NCI-H146 treated with DMSO at 0.1 percent for 48 hours (cell line): ENCODE data around the gene UBTF.
A peak's percentile ranks its signal among the peaks of the same experiment; 100 is the strongest.

Experiments used
- DNase-seq: peaks from one replicate; lab custom pipeline; 2025; ENCODE audit not compliant: unreplicated experiment; lab: John Stamatoyannopoulos, UW

UBTF gene

GRCh38 chr17:44219616-44220212 lies at the start of gene UBTF:
Gene UBTF (minus strand): TSS chr17:44219675. CDS start chr17:44218229, 1,446 bp downstream.
- DNase-seq, result peak; percentile 63

GRCh38 chr17:44268709-44269534 lies 49.4 kb upstream of the UBTF start:
- no peak for DNase-seq

- DNase-seq, result no peak
These were observed 48.5 kb upstream of the UBTF start, which contains the start of gene SLC4A1 for GRCh38 chr17:44267818-44268490. Gene SLC4A1 (minus strand): TSS chr17:44268135. CDS start chr17:44262866, 5,269 bp downstream.

GRCh38 chr17:44267165-44267455 lies 47.6 kb upstream of the UBTF start:
- no peak for DNase-seq

GRCh38 chr17:44266402-44267164 lies 47.1 kb upstream of the UBTF start:
- DNase-seq, result no peak

GRCh38 chr17:44263345-44263902 lies 43.9 kb upstream of the UBTF start:
- DNase-seq, result no peak

- DNase-seq, result no peak
These were observed 43.3 kb upstream of the UBTF start for GRCh38 chr17:44262654-44263225.

GRCh38 chr17:44260296-44260695 lies 40.8 kb upstream of the UBTF start:
- no peak for DNase-seq

- no peak for DNase-seq
These were observed 39.4 kb upstream of the UBTF start for GRCh38 chr17:44258811-44259351.

- DNase-seq, result no peak
These were observed 38.6 kb upstream of the UBTF start for GRCh38 chr17:44257815-44258760.

GRCh38 chr17:44256671-44257070 lies 37.2 kb upstream of the UBTF start:
- no peak for DNase-seq

GRCh38 chr17:44255915-44256314 lies 36.4 kb upstream of the UBTF start:
- DNase-seq, result no peak

- no peak for DNase-seq
These were observed 35.1 kb upstream of the UBTF start for GRCh38 chr17:44254361-44255095.

GRCh38 chr17:44253006-44253405 lies 33.5 kb upstream of the UBTF start:
- DNase-seq, result no peak

GRCh38 chr17:44251062-44251461 lies 31.6 kb upstream of the UBTF start:
- DNase-seq, result no peak

GRCh38 chr17:44249501-44250246 lies 30.2 kb upstream of the UBTF start:
- no peak for DNase-seq

- no peak for DNase-seq
These were observed 28.6 kb upstream of the UBTF start for GRCh38 chr17:44247876-44248736.
